GM19240 (cell line): ENCODE results near the gene OS9.

Experiments used
- DNase-seq: peaks from one replicate; pipeline ENCODE4 v3.0.0; 2011; ENCODE audit warnings: low spot score; ENCODE audit not compliant: insufficient read length

OS9 gene

DNA sequence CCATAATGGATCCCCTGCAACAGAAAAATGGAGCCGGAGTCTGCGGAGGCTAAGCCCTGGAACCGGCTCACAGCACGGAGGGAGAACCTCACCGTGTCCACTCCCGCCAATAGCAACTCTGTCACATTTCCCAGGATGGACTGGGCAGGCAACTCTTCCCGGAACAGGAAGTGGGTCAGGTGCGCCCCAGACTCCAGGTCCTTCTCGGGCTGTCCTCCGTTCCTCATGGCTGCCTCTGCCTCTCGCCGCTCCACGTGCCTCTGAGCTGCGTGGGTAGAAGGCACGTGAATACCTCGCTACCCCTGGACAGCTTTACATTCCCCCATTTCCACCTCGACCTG is 70.7 kb downstream of the OS9 start:
- no peak for DNase-seq

DNA sequence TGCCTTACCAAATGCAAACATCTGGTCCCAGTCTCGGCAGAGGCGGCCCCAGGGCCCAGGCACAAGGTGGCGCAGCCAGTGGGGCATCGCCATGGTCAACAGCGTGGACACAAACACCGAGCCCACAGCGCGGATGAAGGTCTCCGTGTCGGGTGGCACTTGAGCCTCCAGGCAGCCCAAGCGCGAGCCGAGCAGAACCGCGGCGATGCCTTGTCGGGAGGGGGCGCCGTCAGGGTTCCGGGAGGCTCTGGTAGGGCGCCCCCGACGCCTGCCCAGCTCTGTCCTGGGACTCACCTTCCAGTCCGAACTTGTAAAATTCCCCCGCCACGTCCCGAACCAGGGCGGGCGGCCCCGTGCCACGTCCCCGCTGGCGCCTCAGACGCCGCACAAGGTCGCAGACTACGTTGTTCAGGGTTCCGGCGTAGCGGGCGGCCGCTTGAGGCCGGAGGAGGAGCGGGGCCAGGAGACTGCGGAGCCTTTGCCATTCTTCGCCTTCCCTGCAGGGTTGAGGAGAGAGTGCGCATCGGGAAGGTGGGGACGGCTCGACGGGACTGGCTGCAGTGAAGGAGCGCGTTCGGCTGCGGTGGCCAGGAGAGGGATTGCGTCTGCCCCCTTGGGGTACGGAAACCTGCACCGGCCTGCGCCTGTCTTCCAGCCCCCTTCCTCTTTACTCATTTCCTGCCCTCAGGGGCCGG is 71.2 kb downstream of the OS9 start:
- no peak for DNase-seq

DNA sequence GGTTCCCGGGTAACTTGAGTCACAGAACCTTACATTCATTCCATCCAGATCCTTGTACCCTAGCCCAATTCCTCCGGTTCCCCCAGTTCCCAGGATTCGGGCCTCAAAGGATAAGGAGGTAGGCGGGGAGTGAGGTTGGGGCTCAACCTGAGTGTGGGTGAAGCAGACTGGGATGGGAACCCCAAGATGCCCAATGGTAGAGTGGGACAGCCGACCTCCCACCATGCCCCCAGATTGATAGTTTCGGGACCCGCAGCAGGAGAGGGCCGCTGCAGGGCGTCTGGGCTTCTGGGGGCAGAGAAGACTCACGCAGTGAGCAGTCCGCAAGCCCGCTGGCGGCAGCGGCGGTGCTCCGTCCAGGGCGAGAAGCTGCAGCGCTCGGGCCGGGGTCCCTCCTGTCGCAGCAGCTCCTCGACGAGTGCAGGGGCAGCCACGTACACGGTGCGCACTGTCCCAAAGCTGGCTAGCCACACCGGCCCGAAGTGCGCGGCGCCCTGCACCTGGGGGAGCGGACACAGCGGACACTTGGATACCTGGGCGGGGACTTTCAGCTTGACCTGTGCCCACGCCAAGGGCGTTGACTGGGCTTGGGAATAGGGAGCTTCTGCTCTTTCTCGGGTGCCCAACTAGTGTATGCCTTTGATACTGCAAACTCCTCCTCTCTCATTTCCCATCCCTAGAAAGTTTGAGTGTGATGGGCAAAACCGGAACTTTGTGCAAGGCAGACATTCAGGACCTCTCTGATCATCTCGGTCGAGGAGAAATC is 71.9 kb downstream of the OS9 start:
- no peak for DNase-seq

DNA sequence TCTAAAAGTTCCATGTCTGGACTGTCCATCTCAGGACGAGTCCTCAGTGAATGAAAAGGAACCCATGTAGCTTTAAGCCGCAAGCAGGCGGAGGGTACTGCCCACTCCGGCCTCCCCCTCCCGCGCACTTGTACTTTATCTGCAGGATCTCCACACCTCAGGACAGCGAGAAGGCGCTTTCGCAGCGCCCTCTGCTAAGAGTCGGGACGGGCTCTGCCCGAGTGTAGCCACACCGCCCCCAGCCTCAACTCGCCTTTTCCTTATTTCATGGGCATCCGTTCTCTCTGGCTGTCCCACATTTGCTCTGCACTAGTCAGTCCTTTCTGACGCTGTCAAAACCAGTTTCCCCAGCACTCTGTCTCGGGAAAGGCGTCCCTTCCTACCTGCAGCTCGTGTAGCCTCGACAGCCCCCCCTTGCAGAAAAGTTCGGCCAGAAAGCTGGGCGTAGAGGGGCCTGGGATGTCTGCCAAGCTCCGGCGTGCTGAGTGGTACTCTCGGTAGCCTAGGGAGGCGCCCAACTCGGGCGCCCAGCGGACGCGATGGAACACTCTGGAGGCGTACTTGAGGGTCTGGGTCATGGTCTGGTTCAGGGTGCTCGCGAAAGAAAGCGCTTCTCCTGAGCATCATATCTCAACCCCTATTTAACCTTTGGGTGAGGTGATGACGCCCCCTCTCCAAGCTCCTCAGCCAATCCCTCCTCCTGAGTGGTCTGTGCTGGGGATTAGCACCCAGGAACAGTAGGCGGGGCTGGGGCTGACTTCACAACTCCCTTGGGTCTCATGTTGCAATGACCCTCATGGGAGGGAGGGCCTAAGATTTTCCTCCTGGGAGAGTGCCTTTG is 72.8 kb downstream of the OS9 start, which contains the start of gene CYP27B1:
TSS of gene CYP27B1 (minus strand) at position 615 of the 841 bp plus-strand sequence. CDS start at position 578, 37 bp downstream.
- no peak for DNase-seq

- no peak for DNase-seq
Measured at GRCh38 chr12:57767305-57767698, 73.4 kb downstream of the OS9 start.

DNA sequence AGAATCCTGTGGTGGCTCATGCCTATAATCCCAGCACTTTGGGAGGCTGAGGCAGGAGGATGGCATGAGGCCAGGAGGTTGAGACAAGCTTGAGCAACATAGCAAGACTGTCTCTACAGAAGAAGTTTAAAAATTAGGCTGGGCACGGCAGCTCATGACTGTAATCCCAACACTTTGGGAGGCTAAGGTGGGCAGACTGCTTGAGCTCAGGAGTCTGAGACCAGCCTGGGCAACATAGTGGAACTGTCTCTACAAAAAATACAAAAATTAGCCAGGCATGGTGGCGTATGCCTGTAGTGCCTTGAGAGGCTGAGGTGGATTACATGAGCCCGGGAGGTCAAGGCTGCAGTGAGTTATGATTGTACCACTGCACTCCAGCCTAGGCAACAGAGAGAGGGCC is 73.9 kb downstream of the OS9 start:
- DNase-seq = no peak

DNA sequence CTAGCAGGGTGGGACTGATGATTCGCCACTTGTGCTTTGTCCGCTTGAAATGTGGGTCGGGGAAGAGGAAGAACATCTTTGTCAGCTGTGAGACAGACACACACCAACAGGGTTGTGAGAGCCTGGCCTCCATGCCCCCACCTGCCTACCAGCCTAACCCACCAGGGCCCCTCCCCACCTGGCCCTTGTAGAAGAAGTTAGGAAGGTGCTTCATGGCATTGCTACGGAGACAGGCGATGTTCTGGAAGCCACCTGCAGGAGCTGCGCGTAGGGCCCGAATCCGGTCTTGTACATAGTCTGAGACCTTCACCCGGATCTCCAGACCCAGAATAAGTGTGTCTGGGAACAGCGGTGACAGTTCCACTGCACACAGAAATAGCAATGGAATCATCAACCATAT is 75.7 kb downstream of the OS9 start:
- DNase-seq = no peak

- no peak for DNase-seq
Measured at GRCh38 chr12:57770734-57771133, 76.8 kb downstream of the OS9 start.
